ENCODE data around the gene MAP1B. TPM values are rescaled to one million over a fixed set of nuclear protein-coding genes. Genes with fewer than 3 reads are reported as not detected.

MAP1B gene
- total RNA-seq, 2 donors from 2014 or later, result 6.1 to 16.2 TPM

- H3K9ac ChIP-seq (ENCODE audit: low read depth in 2 of 2, low read length in 2 of 2), result no peak overlapping the region
- no peaks in the 10 kb centered on the region for H3K27me3 ChIP-seq
- intact Hi-C loops (cut with DNase I), result no loop called here
- no peak overlapping the region for H3K4me3 ChIP-seq
- no peaks in the 10 kb centered on the region for H3K4me1 ChIP-seq
- no peaks in the 10 kb centered on the region for H3K9me3 ChIP-seq
- DNase-seq, result no peak
- no peaks in the 10 kb centered on the region for H3K36me3 ChIP-seq
- no peak overlapping the region for H3K27ac ChIP-seq
- TF ChIP-seq CTCF (IDR thresholded peaks at IDR 0.05), result no peak
Measured at GRCh38 chr5:72231991-72232703, 124.9 kb downstream of the MAP1B start.

- H3K4me1 ChIP-seq, result no peaks in the 10 kb centered on the region
- intact Hi-C loops (cut with DNase I), result no loop called here
- H3K9ac ChIP-seq (ENCODE audit: low read depth in 2 of 2, low read length in 2 of 2), result no peak overlapping the region
- no peak for TF ChIP-seq CTCF (IDR thresholded peaks at IDR 0.05)
- H3K27ac ChIP-seq, result no peak overlapping the region
- H3K9me3 ChIP-seq, result no peaks in the 10 kb centered on the region
- DNase-seq, result no peak
- no peak overlapping the region for H3K4me3 ChIP-seq
- H3K36me3 ChIP-seq, result no peaks in the 10 kb centered on the region
- H3K27me3 ChIP-seq, result no peaks in the 10 kb centered on the region
Measured at GRCh38 chr5:72232838-72233237, 125.6 kb downstream of the MAP1B start.

- Histone ChIP-seq H3K4me1 (no peaks in the 10 kb centered on the region), H3K36me3 (no peaks in the 10 kb centered on the region), H3K9me3 (no peaks in the 10 kb centered on the region), H3K4me3 (no peak overlapping the region), H3K27ac (no peak overlapping the region), H3K27me3 (no peaks in the 10 kb centered on the region), H3K9ac (ENCODE audit: low read depth in 2 of 2, low read length in 2 of 2) (no peak overlapping the region)
- TF ChIP-seq CTCF (IDR thresholded peaks at IDR 0.05), result no peak
- DNase-seq, result no peak
- intact Hi-C loops (cut with DNase I), result no loop called here
Measured at GRCh38 chr5:72233835-72234234, 126.6 kb downstream of the MAP1B start.

- no peak for TF ChIP-seq CTCF (IDR thresholded peaks at IDR 0.05)
- Histone ChIP-seq H3K4me3 (no peak overlapping the region), H3K9ac (ENCODE audit: low read depth in 2 of 2, low read length in 2 of 2) (no peak overlapping the region), H3K27ac (no peak overlapping the region), H3K36me3 (no peaks in the 10 kb centered on the region), H3K4me1 (no peaks in the 10 kb centered on the region), H3K27me3 (no peaks in the 10 kb centered on the region), H3K9me3 (no peaks in the 10 kb centered on the region)
- intact Hi-C loops (cut with DNase I), result no loop called here
- no peak for DNase-seq
Measured at GRCh38 chr5:72234265-72234700, 127.0 kb downstream of the MAP1B start.

GRCh38 chr5:72234868-72235267, 127.6 kb downstream of the MAP1B start:
- Histone ChIP-seq H3K4me1 (no peaks in the 10 kb centered on the region), H3K9me3 (no peaks in the 10 kb centered on the region), H3K4me3 (no peak overlapping the region), H3K9ac (ENCODE audit: low read depth in 2 of 2, low read length in 2 of 2) (no peak overlapping the region), H3K27me3 (no peaks in the 10 kb centered on the region), H3K27ac (no peak overlapping the region), H3K36me3 (no peaks in the 10 kb centered on the region)
- intact Hi-C loops (cut with DNase I), result no loop called here
- TF ChIP-seq CTCF (IDR thresholded peaks at IDR 0.05), result no peak
- no peak for DNase-seq

Measured in colonic mucosa (tissue), 4 donors.